NB4 (cell line): ENCODE data around the gene ADAMTSL3.
A peak's percentile ranks its signal among the peaks of the same experiment; 100 is the strongest.

Experiments
- DNase-seq: peaks from one replicate; pipeline ENCODE4 v3.0.0; 2010; ENCODE audit warnings: low read depth
- H3K4me3 ChIP-seq: one replicate; pipeline ENCODE4 v1.5.1; 2011; ENCODE audit warnings: mild to moderate bottlenecking, low read depth, low read length, moderate library complexity
- MAX ChIP-seq: IDR thresholded peaks from 2 replicates; pipeline ENCODE4 v1.6.1; 2011; ENCODE audit warnings: low read depth, low read length
- MYC ChIP-seq: IDR thresholded peaks from 2 replicates; pipeline ENCODE4 v1.6.1; 2011; ENCODE audit warnings: low read depth, low read length
- POLR2A ChIP-seq: IDR thresholded peaks from 2 replicates; pipeline ENCODE4 v1.6.1; 2011; ENCODE audit warnings: mild to moderate bottlenecking; ENCODE audit not compliant: insufficient read length; ENCODE audit errors: extremely low read depth
- TF ChIP-seq, protein P1 (sequence below): IDR thresholded peaks from one replicate; pipeline ENCODE4 v1.5.1; 2012; ENCODE audit warnings: low read depth, low read length

The ADAMTSL3 gene

DNA sequence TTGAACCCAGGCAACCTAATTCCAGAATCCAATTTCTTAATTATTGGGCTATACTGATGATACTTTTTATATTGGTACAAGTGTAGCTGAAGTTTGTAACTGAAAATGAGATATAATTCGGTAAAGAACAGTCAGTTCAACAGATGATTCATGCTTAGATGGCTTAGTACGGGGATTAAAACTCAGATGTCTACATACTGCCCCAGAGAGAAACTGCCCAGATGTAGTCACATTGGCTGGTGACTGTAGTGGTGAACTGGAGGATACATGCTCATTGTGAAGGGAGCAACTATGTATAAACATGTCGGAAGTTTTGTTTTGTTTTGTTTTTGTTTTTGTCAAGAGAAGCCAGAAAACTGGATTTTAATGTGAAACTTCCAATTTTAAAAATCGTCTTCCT lies 179.6 kb downstream of the ADAMTSL3 start:
- TF ChIP-seq MAX (no peak), POLR2A (no peak)
- DNase-seq, result no peak
- no peak overlapping the region for H3K4me3 ChIP-seq

- TF ChIP-seq, protein P1, sequence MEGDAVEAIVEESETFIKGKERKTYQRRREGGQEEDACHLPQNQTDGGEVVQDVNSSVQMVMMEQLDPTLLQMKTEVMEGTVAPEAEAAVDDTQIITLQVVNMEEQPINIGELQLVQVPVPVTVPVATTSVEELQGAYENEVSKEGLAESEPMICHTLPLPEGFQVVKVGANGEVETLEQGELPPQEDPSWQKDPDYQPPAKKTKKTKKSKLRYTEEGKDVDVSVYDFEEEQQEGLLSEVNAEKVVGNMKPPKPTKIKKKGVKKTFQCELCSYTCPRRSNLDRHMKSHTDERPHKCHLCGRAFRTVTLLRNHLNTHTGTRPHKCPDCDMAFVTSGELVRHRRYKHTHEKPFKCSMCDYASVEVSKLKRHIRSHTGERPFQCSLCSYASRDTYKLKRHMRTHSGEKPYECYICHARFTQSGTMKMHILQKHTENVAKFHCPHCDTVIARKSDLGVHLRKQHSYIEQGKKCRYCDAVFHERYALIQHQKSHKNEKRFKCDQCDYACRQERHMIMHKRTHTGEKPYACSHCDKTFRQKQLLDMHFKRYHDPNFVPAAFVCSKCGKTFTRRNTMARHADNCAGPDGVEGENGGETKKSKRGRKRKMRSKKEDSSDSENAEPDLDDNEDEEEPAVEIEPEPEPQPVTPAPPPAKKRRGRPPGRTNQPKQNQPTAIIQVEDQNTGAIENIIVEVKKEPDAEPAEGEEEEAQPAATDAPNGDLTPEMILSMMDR, result no peak
- TF ChIP-seq MAX (no peak), MYC (no peak), POLR2A (no peak)
- no peak for DNase-seq
Observed at GRCh38 chr15:83835479-83835878, 181.6 kb downstream of the ADAMTSL3 start.

DNA sequence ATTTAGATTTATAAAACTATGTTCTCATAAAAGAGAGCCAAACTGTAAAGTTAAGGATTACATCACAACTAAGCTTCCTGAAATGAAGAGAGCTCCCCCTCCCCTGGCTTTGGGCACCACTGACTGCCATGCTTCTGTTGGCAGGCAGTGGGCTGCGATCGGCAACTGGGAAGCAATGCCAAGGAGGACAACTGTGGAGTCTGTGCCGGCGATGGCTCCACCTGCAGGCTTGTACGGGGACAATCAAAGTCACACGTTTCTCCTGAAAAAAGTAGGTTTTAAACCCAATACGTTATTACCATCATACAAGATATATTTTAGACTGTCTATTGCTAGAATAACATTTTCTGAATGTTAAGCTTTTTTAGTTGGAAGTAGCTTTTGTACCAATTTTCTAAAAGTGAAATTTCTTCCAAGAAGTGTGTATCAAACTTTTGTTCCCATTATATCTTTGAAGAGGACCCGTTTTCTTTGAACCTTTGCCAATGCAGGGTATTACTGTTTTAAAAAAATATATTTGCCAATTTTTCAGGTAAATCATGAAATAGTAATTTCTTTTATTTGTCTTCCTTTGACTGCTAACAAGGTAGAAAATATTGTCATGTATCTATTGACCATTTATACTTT lies 184.1 kb downstream of the ADAMTSL3 start:
- peak; percentile 46 for DNase-seq
- no peak for TF ChIP-seq MAX
- TF ChIP-seq, protein P1, result peak; percentile 69
- no peak overlapping the region for H3K4me3 ChIP-seq

More at GRCh38 chr15:83835479-83835878, 181.6 kb downstream of the ADAMTSL3 start:
- no peak overlapping the region for H3K4me3 ChIP-seq

DNA sequence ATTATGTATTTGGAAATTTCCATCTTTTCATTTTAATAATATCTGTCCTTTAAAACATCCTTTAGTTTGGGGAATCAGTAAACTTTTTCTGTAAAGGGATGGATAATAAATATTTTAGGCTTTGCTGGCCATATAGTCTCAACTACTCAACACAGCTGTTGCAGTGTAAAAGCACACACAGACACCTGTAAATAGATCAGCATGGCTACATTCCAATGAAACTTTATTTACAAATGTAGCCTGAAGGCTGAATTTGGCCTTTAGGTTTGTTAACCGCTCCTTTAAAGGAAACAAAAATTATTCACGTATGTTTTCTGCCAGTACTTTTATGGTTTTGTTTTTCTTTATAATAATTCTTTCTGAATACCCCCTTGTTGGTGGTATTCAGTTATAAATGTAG lies 184.8 kb downstream of the ADAMTSL3 start:
- DNase-seq, result no peak
- TF ChIP-seq MAX (no peak), MYC (no peak), POLR2A (no peak)
- TF ChIP-seq, protein P1, result no peak
- H3K4me3 ChIP-seq, result no peak overlapping the region

- no peak for DNase-seq
- TF ChIP-seq MYC (no peak), POLR2A (no peak), MAX (no peak)
- TF ChIP-seq, protein P1, result no peak
- H3K4me3 ChIP-seq, result no peak overlapping the region
Observed at GRCh38 chr15:83842281-83842680, 188.4 kb downstream of the ADAMTSL3 start.

GRCh38 chr15:83843471-83843871 lies 189.5 kb downstream of the ADAMTSL3 start:
- TF ChIP-seq POLR2A, result no peak
- no peak for TF ChIP-seq MAX
- no peak for TF ChIP-seq MYC
- TF ChIP-seq, protein P1, result no peak
- no peak overlapping the region for H3K4me3 ChIP-seq
- DNase-seq, result no peak
